Ovary (tissue), 3 donors: ENCODE measurements around the gene INCENP.

Experiments used
- CTCF ChIP-seq, 3 donors: fragments of 450-650 bp in 2 of 3; fragments of 200-600 bp in 1 of 3; IDR thresholded peaks; one replicate each; pipeline versions ENCODE4 v1.5.1 to v1.8.0; 2016 to 2022; ENCODE audit warnings: antibody characterized with exemption in 3 of 3, mild to moderate bottlenecking in 1 of 3
- EP300 ChIP-seq: sonication (generic); formaldehyde crosslinking; IDR thresholded peaks from one replicate; pipeline ENCODE4 v1.6.1; 2017; ENCODE audit warnings: antibody characterized with exemption
- POLR2A ChIP-seq: fragments of 450-650 bp; IDR thresholded peaks from one replicate; pipeline ENCODE4 v1.6.1; 2017; ENCODE audit warnings: antibody characterized with exemption, mild to moderate bottlenecking, moderate library complexity
- donor health status: DM: no; HTN: no; CAD: no.

- TF ChIP-seq CTCF (IDR thresholded peaks at IDR 0.05): no peak
- TF ChIP-seq EP300: peak; percentile 96
- peak; percentile 31 for TF ChIP-seq POLR2A
Observed at GRCh38 chr11:62104816-62105653, 18.8 kb upstream of the INCENP start.
